K562 (cell line): ENCODE measurements around the gene CLCN4. TPM values are rescaled to one million over a fixed set of nuclear protein-coding genes. Genes with fewer than 3 reads are reported as not detected.

Experiments used
- C11orf30 ChIP-seq: fragments of 450-650 bp; IDR thresholded peaks from 2 replicates; pipeline ENCODE4 v1.6.1; 2016; ENCODE audit warnings: low read depth, mild to moderate bottlenecking
- CBFA2T3 ChIP-seq: fragments of 450-650 bp; IDR thresholded peaks from 2 replicates; pipeline ENCODE4 v1.6.1; 2017
- EP400 ChIP-seq: fragments of 450-650 bp; IDR thresholded peaks from 2 replicates; pipeline ENCODE4 v1.6.1; 2017; ENCODE audit warnings: antibody characterized with exemption, mild to moderate bottlenecking, moderate library complexity
- NR2C2 ChIP-seq, 2 experiments: fragments of 200-800 bp in 1 of 2; sonication (Bioruptor generic) in 1 of 2; sonication (generic) in 1 of 2; formaldehyde crosslinking in 1 of 2; IDR thresholded peaks; 2 replicates each; pipeline versions ENCODE4 v1.6.1 to v1.8.0; 2016 to 2022; ENCODE audit warnings: mild to moderate bottlenecking in 1 of 2, missing compliant biosample characterization in 1 of 2, missing genetic modification characterization in 1 of 2, missing genetic modification reagents in 1 of 2
- POLR2A ChIP-seq: fragments of 450-650 bp; conservative IDR thresholded peaks from 2 replicates; pipeline ENCODE4 v1.6.1; 2016
- PRPF4 ChIP-seq: fragments of 200-400 bp; formaldehyde crosslinking; IDR thresholded peaks from one replicate; pipeline ENCODE4 v1.6.1; 2017; ENCODE audit warnings: low read length, low read depth, mild to moderate bottlenecking; ENCODE audit not compliant: insufficient read depth, poor library complexity, severe bottlenecking
- RHOXF2B ChIP-seq: fragments of 250-450 bp; sonication (Bioruptor Pico); conservative IDR thresholded peaks from 2 replicates; pipeline ENCODE4 v1.5.1; 2021
- SIX5 ChIP-seq, 2 experiments: IDR thresholded peaks; 2 replicates each; pipeline ENCODE4 v1.6.1; 2011; ENCODE audit warnings: low read length in 2 of 2, borderline replicate concordance in 1 of 2, low read depth in 1 of 2, mild to moderate bottlenecking in 1 of 2, moderate library complexity in 1 of 2; ENCODE audit not compliant: insufficient read depth in 1 of 2
- SLC30A9 ChIP-seq: fragments of 250-450 bp; sonication (Bioruptor Pico); IDR thresholded peaks from 2 replicates; pipeline ENCODE4 v1.8.0; 2022; ENCODE audit warnings: mild to moderate bottlenecking, moderate library complexity
- SP2 ChIP-seq: IDR thresholded peaks from 2 replicates; pipeline ENCODE4 v1.6.1; 2011; ENCODE audit warnings: mild to moderate bottlenecking, low read depth, low read length, moderate library complexity; ENCODE audit not compliant: poor library complexity, severe bottlenecking; ENCODE audit errors: extremely low read depth
- TOE1 ChIP-seq, 2 experiments: fragments of 450-650 bp in 1 of 2; sonication (generic) in 1 of 2; formaldehyde crosslinking in 1 of 2; IDR thresholded peaks; 2 replicates each; pipeline versions ENCODE4 v1.7.1 to v1.8.0; 2016 to 2022; ENCODE audit warnings: borderline replicate concordance in 2 of 2, mild to moderate bottlenecking in 2 of 2, antibody characterized with exemption in 1 of 2, inconsistent platforms in 1 of 2, low read depth in 1 of 2, missing genetic modification reagents in 1 of 2, moderate library complexity in 1 of 2
- YY1 ChIP-seq, 3 experiments: IDR thresholded peaks; 2 replicates each; pipeline ENCODE4 v1.6.1; 2011; ENCODE audit warnings: low read length in 2 of 3, mild to moderate bottlenecking in 2 of 3, moderate library complexity in 2 of 3, borderline replicate concordance in 1 of 3, control low read depth in 1 of 3, low read depth in 1 of 3; ENCODE audit not compliant: insufficient read depth in 3 of 3, insufficient replicate concordance in 2 of 3, control insufficient read depth in 1 of 3, insufficient read length in 1 of 3; ENCODE audit errors: extremely low read depth in 1 of 3
- ZNF57 ChIP-seq: fragments of 450-650 bp; formaldehyde crosslinking; IDR thresholded peaks from 2 replicates; pipeline ENCODE4 v1.4.0; 2020; ENCODE audit warnings: mild to moderate bottlenecking, moderate library complexity
- polyA plus RNA-seq, 8 experiments: library from polyadenylated mRNA; depleted of rRNA in 4 of 8; stranded (reverse) in 5 of 8; unstranded in 3 of 8; fragments of >200 nt; fragmentation: Nextera tagmentation in 2 of 8; fragmentation: Illumina TruSeq in 1 of 8; extraction: Ambion mirVana in 2 of 8; extraction: Trizol in 1 of 8; gene quantifications; 2 replicates each; pipeline versions ENCODE4 v1.2.1 to v1.2.3, GENCODE V29; 2011 to 2014; ENCODE audit warnings: inconsistent platforms in 1 of 8, missing spikeins in 1 of 8
- total RNA-seq, 7 experiments: library from RNA; depleted of rRNA in 6 of 7; stranded (reverse); fragments of >200 nt in 6 of 7; fragmentation: Illumina TruSeq in 2 of 7; extraction: Trizol in 2 of 7; gene quantifications; 2 replicates each; pipeline versions ENCODE4 v1.2.1 to v1.2.3, GENCODE V29; 2011 to 2021; ENCODE audit warnings: low replicate concordance in 1 of 7
- TF ChIP-seq, protein P1 (sequence below): fragments of 250-450 bp; sonication (Bioruptor Pico); IDR thresholded peaks from 2 replicates; pipeline ENCODE4 v1.4.0; 2020
- TF ChIP-seq, protein P2 (sequence below): fragments of 450-650 bp; IDR thresholded peaks from 2 replicates; pipeline ENCODE4 v1.6.1; 2016; ENCODE audit warnings: antibody characterized with exemption
- TF ChIP-seq, protein P3 (sequence below): sonication (generic); formaldehyde crosslinking; IDR thresholded peaks from 2 replicates; pipeline ENCODE4 v1.8.1; 2022; ENCODE audit warnings: missing genetic modification reagents
- TF ChIP-seq, protein P4 (sequence below): sonication (generic); formaldehyde crosslinking; IDR thresholded peaks from 2 replicates; pipeline ENCODE4 v1.8.0; 2022; ENCODE audit warnings: mild to moderate bottlenecking, missing genetic modification reagents

The CLCN4 gene
- total and polyA plus RNA-seq, 9 of the 15 experiments (the other 6 are each of a cell fraction or from before 2014, with no cell fraction given), result 0.03 to 0.24 (median 0.10) TPM; not detected in 1

DNA sequence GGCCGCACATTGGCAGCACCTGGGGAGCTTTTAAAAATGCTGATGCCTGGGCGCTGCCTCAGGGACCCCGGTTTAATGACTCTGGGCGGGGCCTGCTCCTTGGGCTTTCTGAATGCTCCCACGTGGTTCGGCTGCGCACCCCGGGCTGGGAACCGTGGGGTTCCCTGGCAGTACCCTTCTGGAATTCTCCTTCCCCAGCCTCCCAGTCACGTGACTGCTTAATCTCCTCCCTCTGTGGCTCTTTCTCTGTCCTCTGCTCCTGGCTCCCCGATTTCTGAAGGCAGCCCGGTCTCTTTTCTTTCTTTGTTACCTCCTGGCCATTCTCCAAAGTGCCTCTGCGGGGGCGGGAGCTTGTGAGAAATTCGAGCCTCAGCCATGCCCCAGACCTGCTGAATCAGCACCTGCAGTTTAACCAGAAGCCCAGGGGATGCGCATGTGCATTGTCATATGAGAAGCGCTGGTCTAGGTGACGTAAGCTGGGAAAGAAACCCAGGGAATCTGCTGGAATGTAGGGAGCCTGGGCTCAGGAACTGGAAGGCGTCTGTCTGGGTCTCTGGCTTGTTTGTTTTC, 16.6 kb downstream of the CLCN4 start (continued):
- TF ChIP-seq, protein P1, sequence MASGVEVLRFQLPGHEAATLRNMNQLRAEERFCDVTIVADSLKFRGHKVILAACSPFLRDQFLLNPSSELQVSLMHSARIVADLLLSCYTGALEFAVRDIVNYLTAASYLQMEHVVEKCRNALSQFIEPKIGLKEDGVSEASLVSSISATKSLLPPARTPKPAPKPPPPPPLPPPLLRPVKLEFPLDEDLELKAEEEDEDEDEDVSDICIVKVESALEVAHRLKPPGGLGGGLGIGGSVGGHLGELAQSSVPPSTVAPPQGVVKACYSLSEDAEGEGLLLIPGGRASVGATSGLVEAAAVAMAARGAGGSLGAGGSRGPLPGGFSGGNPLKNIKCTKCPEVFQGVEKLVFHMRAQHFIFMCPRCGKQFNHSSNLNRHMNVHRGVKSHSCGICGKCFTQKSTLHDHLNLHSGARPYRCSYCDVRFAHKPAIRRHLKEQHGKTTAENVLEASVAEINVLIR (CRISPR knock-in tag), result no peak
- TF ChIP-seq RHOXF2B (no peak), TOE1 (IDR thresholded peaks at IDR 0.05; ENCODE audit: borderline replicate concordance) (peak; percentile 93), TOE1 (CRISPR knock-in tag; IDR thresholded peaks at IDR 0.05; ENCODE audit: borderline replicate concordance, low read depth) (no peak), ZNF57 (no peak), EP400 (no peak), PRPF4 (no peak), NR2C2 (CRISPR knock-in tag; IDR thresholded peaks at IDR 0.05) (no peak), NR2C2 (tag; IDR thresholded peaks at IDR 0.05) (no peak), SIX5 (IDR thresholded peaks at IDR 0.05; ENCODE audit: borderline replicate concordance in 1 of 2, insufficient read depth in 1 of 2, low read depth in 1 of 2, low read length in 2 of 2) (no peak), SP2 (no peak), POLR2A (no peak), CBFA2T3 (0 out of 2 replicates have a peak, but pooled peaks have one; percentile 3), YY1 (IDR thresholded peaks at IDR 0.05; ENCODE audit: borderline replicate concordance in 1 of 3, control insufficient read depth in 1 of 3, extremely low read depth in 1 of 3, insufficient read depth in 3 of 3, insufficient read length in 1 of 3, insufficient replicate concordance in 2 of 3, low read depth in 1 of 3, low read length in 2 of 3) (no peak), SLC30A9 (CRISPR knock-in tag) (no peak), C11orf30 (peak; percentile 98)
- TF ChIP-seq, protein P2, sequence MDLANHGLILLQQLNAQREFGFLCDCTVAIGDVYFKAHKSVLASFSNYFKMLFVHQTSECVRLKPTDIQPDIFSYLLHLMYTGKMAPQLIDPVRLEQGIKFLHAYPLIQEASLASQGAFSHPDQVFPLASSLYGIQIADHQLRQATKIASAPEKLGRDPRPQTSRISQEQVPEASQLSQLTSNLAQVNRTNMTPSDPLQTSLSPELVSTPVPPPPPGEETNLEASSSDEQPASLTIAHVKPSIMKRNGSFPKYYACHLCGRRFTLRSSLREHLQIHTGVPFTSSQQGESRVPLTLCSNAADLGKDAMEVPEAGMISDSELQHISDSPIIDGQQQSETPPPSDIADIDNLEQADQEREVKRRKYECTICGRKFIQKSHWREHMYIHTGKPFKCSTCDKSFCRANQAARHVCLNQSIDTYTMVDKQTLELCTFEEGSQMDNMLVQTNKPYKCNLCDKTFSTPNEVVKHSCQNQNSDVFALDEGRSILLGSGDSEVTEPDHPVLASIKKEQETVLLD, result 0 out of 2 replicates have a peak, but pooled peaks have one; percentile 10
- TF ChIP-seq, protein P3, sequence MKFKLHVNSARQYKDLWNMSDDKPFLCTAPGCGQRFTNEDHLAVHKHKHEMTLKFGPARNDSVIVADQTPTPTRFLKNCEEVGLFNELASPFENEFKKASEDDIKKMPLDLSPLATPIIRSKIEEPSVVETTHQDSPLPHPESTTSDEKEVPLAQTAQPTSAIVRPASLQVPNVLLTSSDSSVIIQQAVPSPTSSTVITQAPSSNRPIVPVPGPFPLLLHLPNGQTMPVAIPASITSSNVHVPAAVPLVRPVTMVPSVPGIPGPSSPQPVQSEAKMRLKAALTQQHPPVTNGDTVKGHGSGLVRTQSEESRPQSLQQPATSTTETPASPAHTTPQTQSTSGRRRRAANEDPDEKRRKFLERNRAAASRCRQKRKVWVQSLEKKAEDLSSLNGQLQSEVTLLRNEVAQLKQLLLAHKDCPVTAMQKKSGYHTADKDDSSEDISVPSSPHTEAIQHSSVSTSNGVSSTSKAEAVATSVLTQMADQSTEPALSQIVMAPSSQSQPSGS (CRISPR knock-in tag), result no peak
- TF ChIP-seq, protein P4, sequence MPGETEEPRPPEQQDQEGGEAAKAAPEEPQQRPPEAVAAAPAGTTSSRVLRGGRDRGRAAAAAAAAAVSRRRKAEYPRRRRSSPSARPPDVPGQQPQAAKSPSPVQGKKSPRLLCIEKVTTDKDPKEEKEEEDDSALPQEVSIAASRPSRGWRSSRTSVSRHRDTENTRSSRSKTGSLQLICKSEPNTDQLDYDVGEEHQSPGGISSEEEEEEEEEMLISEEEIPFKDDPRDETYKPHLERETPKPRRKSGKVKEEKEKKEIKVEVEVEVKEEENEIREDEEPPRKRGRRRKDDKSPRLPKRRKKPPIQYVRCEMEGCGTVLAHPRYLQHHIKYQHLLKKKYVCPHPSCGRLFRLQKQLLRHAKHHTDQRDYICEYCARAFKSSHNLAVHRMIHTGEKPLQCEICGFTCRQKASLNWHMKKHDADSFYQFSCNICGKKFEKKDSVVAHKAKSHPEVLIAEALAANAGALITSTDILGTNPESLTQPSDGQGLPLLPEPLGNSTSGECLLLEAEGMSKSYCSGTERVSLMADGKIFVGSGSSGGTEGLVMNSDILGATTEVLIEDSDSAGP (CRISPR knock-in tag), result no peak
